ENCODE results near the gene EXOC4. TPM values are rescaled to one million over a fixed set of nuclear protein-coding genes. Genes with fewer than 3 reads are reported as not detected.
"Not testable (repeated sequence)": the region's sequence is repeated elsewhere in the genome, so short reads cannot be mapped to it uniquely, and the experiment has no call there.

Gene EXOC4
- total and polyA plus RNA-seq, 2 of the 13 experiments (the other 11 are each of a cell fraction or from before 2014, with no cell fraction given) = 22.5 to 39.0 TPM

- TF ChIP-seq FOXP1 (IDR thresholded peaks at IDR 0.05) = not testable (repeated sequence)
- peak; percentile 67; the same call in 1 of the 2 replicates for TF ChIP-seq FOXP1 (CRISPR knock-in tag; IDR thresholded peaks at IDR 0.05)
These were observed 75.1 kb downstream of the EXOC4 start (continued) for GRCh38 chr7:133328021-133328420.

GRCh38 chr7:133330085-133330484, 77.2 kb downstream of the EXOC4 start:
- Histone ChIP-seq H3K9me3 (ENCODE audit: low read length) (no peaks in the 10 kb centered on the region), H3K79me2 (ENCODE audit: insufficient read depth, low read length) (no peaks in the 10 kb centered on the region), H2AFZ (ENCODE audit: low read length) (no peak overlapping the region), H3K4me3 (replicated peaks in 1 of 3; ENCODE audit: insufficient read depth in 1 of 3, low read depth in 2 of 3, low read length in 3 of 3) (no peak overlapping the region), H3K9ac (ENCODE audit: insufficient read depth, low read depth, low read length) (no peak overlapping the region), H3K4me2 (ENCODE audit: low read depth, low read length) (no peak overlapping the region), H4K20me1 (ENCODE audit: insufficient read depth, low read length) (0 out of 2 replicates have a peak, but pooled peaks cover 4% of the 10 kb centered on the region), H3K27ac (ENCODE audit: extremely low read length, insufficient read depth, low read length) (no peak overlapping the region), H3K36me3 (replicated peaks in 1 of 2; ENCODE audit: control insufficient read depth in 1 of 2, insufficient read depth in 2 of 2, low read length in 2 of 2) (peaks cover 0 to 2% of the 10 kb centered on the region in 2 experiments; a peak in 1 of 5 replicates), H3K27me3 (ENCODE audit: control insufficient read depth in 1 of 2, insufficient read depth in 2 of 2, low read length in 2 of 2) (no peaks in the 10 kb centered on the region), H3K4me1 (ENCODE audit: insufficient read depth, low read length) (peaks cover 18% of the 10 kb centered on the region)
- intact Hi-C loops (cut with micrococcal nuclease; ENCODE audit: unreplicated experiment) = no loop called here
- ATAC-seq (no peak; the same call in 2 of the 3 replicates), DNase-seq (ENCODE audit: low spot score) (peak; percentile 3), FAIRE-seq (no peak)
- WGBS (ENCODE audit: low lambda C conversion rate) = no CpG with 5 or more reads among the region's 6 CpGs
- TF ChIP-seq ZNF281 (CRISPR knock-in tag; IDR thresholded peaks at IDR 0.05; ENCODE audit: borderline replicate concordance) (peak; percentile 53; the same call in 1 of the 2 replicates), BATF2 (CRISPR knock-in tag; IDR thresholded peaks at IDR 0.05) (no peak), HNRNPL (IDR thresholded peaks at IDR 0.05; ENCODE audit: low read depth, low read length) (0 out of 2 replicates have a peak, but pooled peaks have one; percentile 17)
- ChIA-PET CTCF (ENCODE audit: low intra/inter-chr PET ratio, low total read pairs) (no interaction called here), POLR2A (no interaction called here)
- BruUV-seq (replicated peaks) = no TSS peak
- in situ Hi-C loops (cut with HindIII; ENCODE audit: extremely low pct_ligation_motif_present, low pct_unique_long_range_greater_than_20kb) = no loop called here

All from HepG2 (cell line).